RPMI8226 (cell line): ENCODE measurements around the gene SGIP1.

Experiments used
- DNase-seq: peaks from one replicate; pipeline ENCODE4 v3.0.0-alpha.2; 2015

The SGIP1 gene

GRCh38 chr1:66533804-66534740 lies at the start of gene SGIP1:
Gene SGIP1, plus strand, starts transcription at chr1:66534153. Its CDS starts 206 bp downstream, at chr1:66534359.
- no peak for DNase-seq

GRCh38 chr1:66489151-66489550 lies 44.8 kb upstream of the SGIP1 start:
- DNase-seq, result no peak

DNA sequence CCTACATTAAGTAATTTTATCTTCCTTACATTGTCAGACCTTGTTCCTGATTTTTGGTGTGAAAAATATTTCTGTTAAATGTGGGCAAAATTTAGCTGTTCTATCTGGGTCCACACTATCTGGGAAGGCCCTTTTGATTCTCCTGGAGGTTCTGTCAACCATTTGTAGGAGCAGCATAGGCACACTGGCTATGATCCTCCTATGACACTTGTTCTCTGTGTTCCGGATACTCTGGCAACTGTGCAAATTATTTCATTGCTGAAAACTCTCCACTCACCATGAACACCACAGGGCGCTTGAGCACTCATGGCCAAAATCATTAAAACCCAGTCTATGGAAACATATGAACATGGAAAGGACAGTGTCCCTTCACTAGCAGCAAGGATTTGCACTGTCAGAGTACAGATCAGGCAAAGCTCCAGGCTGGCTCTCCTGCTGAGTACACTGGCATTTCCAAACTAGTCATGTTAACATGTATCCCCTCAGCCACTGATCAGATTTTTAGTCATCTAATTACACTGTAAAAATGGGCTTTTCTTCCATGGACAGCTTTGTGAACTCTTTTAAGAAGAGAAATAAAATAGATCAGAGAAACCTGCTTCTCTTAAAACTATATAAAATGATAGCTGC lies 43.9 kb upstream of the SGIP1 start:
- DNase-seq, result no peak

GRCh38 chr1:66490816-66491215 lies 43.1 kb upstream of the SGIP1 start:
- no peak for DNase-seq

GRCh38 chr1:66492424-66492823 lies 41.5 kb upstream of the SGIP1 start:
- no peak for DNase-seq

- no peak for DNase-seq
These were observed 40.2 kb upstream of the SGIP1 start for GRCh38 chr1:66493731-66494130.

- DNase-seq, result no peak
These were observed 39.5 kb upstream of the SGIP1 start for GRCh38 chr1:66494482-66494881.

- DNase-seq, result no peak
These were observed 38.5 kb upstream of the SGIP1 start for GRCh38 chr1:66495495-66495894.

DNA sequence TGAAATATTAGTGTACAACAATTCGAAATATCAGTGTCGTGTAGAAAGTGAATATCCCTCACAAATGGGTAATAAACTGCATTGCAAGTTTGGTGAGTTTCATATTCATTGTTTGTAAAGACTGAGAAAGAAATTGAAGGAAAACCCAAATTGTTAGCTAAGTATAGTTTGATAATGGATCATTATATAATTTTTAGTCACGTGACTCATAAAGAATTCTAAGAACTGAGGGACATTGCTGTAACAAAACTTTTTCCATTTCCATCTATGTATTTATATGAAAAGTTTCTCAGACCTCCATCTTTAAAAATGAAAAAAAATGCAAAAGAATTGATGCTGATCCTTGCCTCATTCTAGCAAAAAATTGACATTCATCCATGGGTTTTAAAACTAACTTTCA lies 36.0 kb upstream of the SGIP1 start:
- DNase-seq, result no peak

- no peak for DNase-seq
These were observed 33.7 kb upstream of the SGIP1 start for GRCh38 chr1:66500301-66500700.

GRCh38 chr1:66502086-66502485 lies 31.9 kb upstream of the SGIP1 start:
- no peak for DNase-seq

- peak; percentile 39 for DNase-seq
These were observed 30.0 kb upstream of the SGIP1 start for GRCh38 chr1:66503841-66504470.

DNA sequence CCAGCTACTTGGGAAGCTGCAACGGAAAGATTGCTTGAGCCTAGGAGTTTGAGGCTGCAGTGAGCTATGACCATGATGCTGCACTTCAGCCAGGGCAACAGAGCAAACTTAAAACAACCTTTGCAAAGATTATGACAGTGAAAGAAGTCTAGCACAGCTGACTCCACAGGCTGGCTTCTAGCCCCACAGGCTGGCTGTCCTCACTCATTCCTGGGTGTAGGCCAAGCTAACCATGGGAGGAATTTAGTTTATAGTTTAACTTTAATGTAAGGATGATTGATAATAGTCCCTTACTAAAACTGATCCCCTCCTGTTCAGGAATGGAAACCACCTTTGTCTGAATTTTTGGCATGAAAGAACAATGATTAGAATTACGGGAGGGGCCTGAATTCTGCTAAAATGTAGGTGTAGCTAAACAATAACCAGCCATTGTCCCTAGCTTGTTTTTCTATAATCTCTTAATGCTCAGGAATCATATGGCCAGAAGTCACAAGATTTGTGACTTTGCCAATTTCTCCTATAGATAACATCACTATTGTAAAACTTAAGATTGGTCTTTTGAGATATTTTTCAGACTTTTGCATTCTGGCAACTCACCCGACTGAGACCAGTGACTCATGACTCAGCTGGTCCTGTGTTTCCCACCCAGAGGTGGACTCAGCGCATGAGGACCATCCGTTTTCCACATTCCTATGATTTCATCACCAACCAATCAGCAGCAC lies 28.1 kb upstream of the SGIP1 start:
- DNase-seq, result no peak

- no peak for DNase-seq
These were observed 27.6 kb upstream of the SGIP1 start for GRCh38 chr1:66506393-66506687.

DNA sequence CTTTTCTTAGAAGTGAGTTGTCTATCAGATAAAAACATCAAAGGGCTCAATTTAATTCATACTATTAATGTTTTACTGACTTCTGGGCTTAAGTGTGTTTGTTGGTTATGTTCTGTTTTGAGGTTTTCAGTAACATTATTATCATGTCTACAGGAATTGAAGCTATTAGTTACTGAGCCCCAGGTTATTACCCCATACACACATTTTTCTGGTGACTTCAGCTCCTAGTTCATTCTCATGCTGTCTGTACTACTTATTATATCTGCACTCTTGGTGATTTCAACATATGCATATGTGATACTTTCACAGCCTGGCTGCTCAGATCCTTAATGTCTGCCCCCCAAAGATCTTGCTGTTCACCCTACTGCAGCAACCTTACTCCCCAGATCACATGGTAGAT lies 27.0 kb upstream of the SGIP1 start:
- no peak for DNase-seq

DNA sequence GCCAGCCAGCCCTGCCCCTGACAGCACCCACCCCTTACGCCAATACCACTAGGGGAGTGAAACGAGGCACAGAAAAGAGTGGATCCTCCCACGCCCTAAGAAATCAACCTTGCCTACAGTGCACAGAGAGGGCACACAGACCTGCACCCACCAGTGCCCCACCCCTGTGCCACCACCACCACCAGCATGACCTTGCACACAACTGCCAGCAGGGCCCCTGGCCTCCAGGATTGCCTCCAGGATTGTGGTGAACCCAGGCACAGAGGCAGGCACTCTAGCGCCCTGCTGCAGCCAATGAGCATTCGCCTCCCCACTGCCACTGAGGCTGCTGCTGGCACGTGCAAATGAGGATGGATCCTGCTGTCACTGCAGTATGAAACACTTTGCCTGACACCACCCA lies 23.5 kb upstream of the SGIP1 start:
- no peak for DNase-seq

- DNase-seq, result no peak
These were observed 22.8 kb upstream of the SGIP1 start for GRCh38 chr1:66511118-66511517.

GRCh38 chr1:66517959-66518358 lies 16.0 kb upstream of the SGIP1 start:
- DNase-seq, result no peak

- no peak for DNase-seq
These were observed 15.3 kb upstream of the SGIP1 start for GRCh38 chr1:66518654-66519053.

- no peak for DNase-seq
These were observed 14.0 kb upstream of the SGIP1 start for GRCh38 chr1:66519992-66520391.

DNA sequence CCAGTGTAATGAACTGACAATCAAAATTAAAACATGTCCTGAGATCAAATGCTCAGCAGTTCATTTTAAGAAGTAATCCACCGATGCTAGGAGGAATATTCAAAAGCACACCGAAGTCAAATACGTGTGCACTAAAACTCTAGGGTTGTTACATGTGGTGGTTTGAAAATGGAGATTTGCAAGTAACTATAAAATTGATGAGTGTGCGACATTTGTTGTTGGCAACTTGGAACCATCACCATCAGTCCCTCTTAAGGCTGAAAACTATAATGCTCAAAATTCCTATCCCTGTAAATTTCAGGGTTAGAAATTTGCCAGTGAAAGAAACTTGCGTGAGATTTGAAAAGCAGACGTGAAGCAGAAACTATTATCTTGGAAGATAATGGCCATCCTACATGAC lies 13.3 kb upstream of the SGIP1 start:
- DNase-seq, result no peak

GRCh38 chr1:66521721-66522365 lies 12.1 kb upstream of the SGIP1 start:
- no peak for DNase-seq

DNA sequence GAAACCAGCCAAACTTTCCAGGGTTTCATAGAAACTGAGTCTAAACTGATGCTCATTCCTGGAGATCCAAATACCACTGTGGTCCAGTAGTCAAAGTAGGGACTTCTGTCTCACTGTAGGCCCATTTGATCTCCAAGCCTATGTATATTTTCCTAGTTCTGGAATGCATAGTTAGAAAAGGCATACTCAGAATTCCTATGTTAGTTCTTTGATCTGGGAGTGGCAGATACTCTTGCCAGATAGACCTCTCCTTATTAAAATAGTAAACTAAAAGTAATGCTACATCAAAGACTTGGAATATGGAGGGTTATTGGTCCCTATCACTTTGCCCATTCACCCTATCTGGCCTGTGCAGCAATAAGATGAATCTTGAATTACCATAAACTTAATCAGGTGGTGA lies 10.4 kb upstream of the SGIP1 start:
- no peak for DNase-seq
